Measurements from ENCODE around the gene CUTC. TPM values are rescaled to one million over a fixed set of nuclear protein-coding genes. Genes with fewer than 3 reads are reported as not detected.

CUTC gene
- total RNA-seq, 1 donor from 2014 or later = 10.3 TPM

GRCh38 chr10:99756159-99756558 is 24.1 kb downstream of the CUTC start:
- H3K4me1 Mint-ChIP-seq (ENCODE audit: low read depth, unreplicated experiment) = no peaks in the 10 kb centered on the region
- no peaks in the 10 kb centered on the region for H3K27me3 ChIP-seq (ENCODE audit: insufficient read depth, low read length)
- H4K20me1 ChIP-seq (ENCODE audit: insufficient read depth, low read length) = no peaks in the 10 kb centered on the region
- no peak overlapping the region for H3K27ac Mint-ChIP-seq (ENCODE audit: unreplicated experiment)
- H2AFZ ChIP-seq (ENCODE audit: low read depth, low read length) = no peak overlapping the region
- no peaks in the 10 kb centered on the region for H3K27me3 Mint-ChIP-seq (ENCODE audit: low read depth, unreplicated experiment)
- DNase-seq (ENCODE audit: low read depth) = no peak
- no peak overlapping the region for H3K4me2 ChIP-seq (ENCODE audit: low read length)
- H3K27ac ChIP-seq (ENCODE audit: low read depth, low read length) = no peak overlapping the region
- H3K4me3 ChIP-seq (ENCODE audit: insufficient read depth, low read depth, low read length) = no peak overlapping the region
- no peaks in the 10 kb centered on the region for H3K9me3 ChIP-seq (ENCODE audit: insufficient read depth, low read depth, low read length)
- no peak overlapping the region for H3K9ac ChIP-seq (ENCODE audit: low read length)
- peaks cover 25% of the 10 kb centered on the region for H3K36me3 ChIP-seq (ENCODE audit: insufficient read depth, low read length)
- peaks cover 11% of the 10 kb centered on the region for H3K36me3 Mint-ChIP-seq (ENCODE audit: low read depth, unreplicated experiment)
- TF ChIP-seq, protein P1, sequence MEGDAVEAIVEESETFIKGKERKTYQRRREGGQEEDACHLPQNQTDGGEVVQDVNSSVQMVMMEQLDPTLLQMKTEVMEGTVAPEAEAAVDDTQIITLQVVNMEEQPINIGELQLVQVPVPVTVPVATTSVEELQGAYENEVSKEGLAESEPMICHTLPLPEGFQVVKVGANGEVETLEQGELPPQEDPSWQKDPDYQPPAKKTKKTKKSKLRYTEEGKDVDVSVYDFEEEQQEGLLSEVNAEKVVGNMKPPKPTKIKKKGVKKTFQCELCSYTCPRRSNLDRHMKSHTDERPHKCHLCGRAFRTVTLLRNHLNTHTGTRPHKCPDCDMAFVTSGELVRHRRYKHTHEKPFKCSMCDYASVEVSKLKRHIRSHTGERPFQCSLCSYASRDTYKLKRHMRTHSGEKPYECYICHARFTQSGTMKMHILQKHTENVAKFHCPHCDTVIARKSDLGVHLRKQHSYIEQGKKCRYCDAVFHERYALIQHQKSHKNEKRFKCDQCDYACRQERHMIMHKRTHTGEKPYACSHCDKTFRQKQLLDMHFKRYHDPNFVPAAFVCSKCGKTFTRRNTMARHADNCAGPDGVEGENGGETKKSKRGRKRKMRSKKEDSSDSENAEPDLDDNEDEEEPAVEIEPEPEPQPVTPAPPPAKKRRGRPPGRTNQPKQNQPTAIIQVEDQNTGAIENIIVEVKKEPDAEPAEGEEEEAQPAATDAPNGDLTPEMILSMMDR (IDR thresholded peaks at IDR 0.05; ENCODE audit: insufficient read depth, low read depth, low read length) = no peak
- TF ChIP-seq EZH2 (IDR thresholded peaks at IDR 0.05; ENCODE audit: insufficient read depth, low read length) = no peak
- no peaks in the 10 kb centered on the region for H3K79me2 ChIP-seq (ENCODE audit: insufficient read depth, low read length)
- no peaks in the 10 kb centered on the region for H3K4me1 ChIP-seq (ENCODE audit: insufficient read depth, low read length)
- no peak for FAIRE-seq
- no peaks in the 10 kb centered on the region for H3K9me3 Mint-ChIP-seq (ENCODE audit: unreplicated experiment)
- no peak overlapping the region for H3K4me3 Mint-ChIP-seq (ENCODE audit: unreplicated experiment)

DNA sequence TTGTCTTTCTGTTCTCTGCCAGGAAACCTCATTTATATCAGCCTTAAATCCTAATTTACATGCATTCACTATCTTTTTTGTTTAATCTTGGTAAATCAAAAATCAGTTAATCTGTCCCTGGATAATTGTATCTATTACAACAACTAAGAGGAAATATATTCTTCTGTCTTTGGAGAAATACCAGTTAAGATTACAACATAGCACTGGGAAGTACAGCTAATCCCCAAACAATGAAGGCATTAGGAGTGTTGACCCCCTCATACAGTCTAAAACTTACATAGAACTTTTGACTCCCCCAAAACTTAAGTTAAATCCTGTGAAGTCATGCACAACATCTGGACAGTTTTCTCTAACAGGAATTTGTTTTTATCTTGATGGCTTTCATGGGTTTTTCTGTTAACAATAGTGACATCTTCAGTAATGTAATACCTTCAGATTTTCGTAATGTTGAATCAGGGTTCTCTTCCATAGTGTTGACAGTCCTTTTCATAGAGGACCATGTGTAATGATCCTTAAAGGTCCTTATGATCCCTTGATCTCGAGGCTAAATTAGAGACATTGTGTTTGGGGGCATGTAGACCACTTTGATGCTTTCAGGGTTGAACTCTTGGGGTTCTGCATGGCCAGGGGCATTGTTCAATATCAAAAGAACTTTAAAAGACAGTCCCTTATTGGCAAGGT is 26.3 kb downstream of the CUTC start:
- H3K27me3 ChIP-seq (ENCODE audit: insufficient read depth, low read length) = no peaks in the 10 kb centered on the region
- no peaks in the 10 kb centered on the region for H4K20me1 ChIP-seq (ENCODE audit: insufficient read depth, low read length)
- H3K9ac ChIP-seq (ENCODE audit: low read length) = no peak overlapping the region
- no peak overlapping the region for H3K27ac ChIP-seq (ENCODE audit: low read depth, low read length)
- H3K4me3 Mint-ChIP-seq (ENCODE audit: unreplicated experiment) = no peak overlapping the region
- no peaks in the 10 kb centered on the region for H3K4me1 Mint-ChIP-seq (ENCODE audit: low read depth, unreplicated experiment)
- DNase-seq (ENCODE audit: low read depth) (no peak), FAIRE-seq (no peak)
- H3K36me3 ChIP-seq (ENCODE audit: insufficient read depth, low read length) = peaks cover 25% of the 10 kb centered on the region
- H3K9me3 ChIP-seq (ENCODE audit: insufficient read depth, low read depth, low read length) = no peaks in the 10 kb centered on the region
- no peaks in the 10 kb centered on the region for H3K9me3 Mint-ChIP-seq (ENCODE audit: unreplicated experiment)
- H3K4me1 ChIP-seq (ENCODE audit: insufficient read depth, low read length) = no peaks in the 10 kb centered on the region
- no peaks in the 10 kb centered on the region for H3K79me2 ChIP-seq (ENCODE audit: insufficient read depth, low read length)
- no peak overlapping the region for H3K27ac Mint-ChIP-seq (ENCODE audit: unreplicated experiment)
- H3K36me3 Mint-ChIP-seq (ENCODE audit: low read depth, unreplicated experiment) = peaks cover 11% of the 10 kb centered on the region
- TF ChIP-seq EZH2 (IDR thresholded peaks at IDR 0.05; ENCODE audit: insufficient read depth, low read length) = no peak
- TF ChIP-seq, protein P1 (IDR thresholded peaks at IDR 0.05; ENCODE audit: insufficient read depth, low read depth, low read length) = no peak
- H2AFZ ChIP-seq (ENCODE audit: low read depth, low read length) = no peak overlapping the region
- no peak overlapping the region for H3K4me2 ChIP-seq (ENCODE audit: low read length)
- H3K27me3 Mint-ChIP-seq (ENCODE audit: low read depth, unreplicated experiment) = no peaks in the 10 kb centered on the region
- no peak overlapping the region for H3K4me3 ChIP-seq (ENCODE audit: insufficient read depth, low read depth, low read length)

DNA sequence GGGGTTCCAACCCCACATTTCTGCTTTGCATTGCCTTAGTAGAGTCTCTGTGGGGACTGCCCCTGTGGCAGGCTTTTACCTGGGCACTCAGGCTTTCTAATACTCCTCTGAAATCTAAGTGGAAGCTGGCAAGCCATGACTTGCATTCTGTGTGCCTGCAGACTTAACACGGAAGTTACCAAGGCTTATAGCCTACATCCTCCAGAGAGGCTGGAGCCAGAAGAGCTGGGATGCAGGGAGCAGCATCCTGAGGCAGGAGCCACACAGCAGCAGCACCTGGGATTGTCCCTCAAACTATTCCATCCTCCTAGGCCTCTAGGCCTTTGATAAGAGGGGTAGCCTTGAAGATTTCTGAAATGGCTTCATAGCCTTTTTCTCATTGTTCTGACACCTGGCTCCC is 28.3 kb downstream of the CUTC start:
- Histone ChIP-seq H3K27ac (ENCODE audit: low read depth, low read length) (no peak overlapping the region), H3K4me3 (ENCODE audit: insufficient read depth, low read depth, low read length) (no peak overlapping the region), H3K36me3 (ENCODE audit: insufficient read depth, low read length) (peaks cover 21% of the 10 kb centered on the region), H4K20me1 (ENCODE audit: insufficient read depth, low read length) (no peaks in the 10 kb centered on the region), H3K4me2 (ENCODE audit: low read length) (no peak overlapping the region), H3K9me3 (ENCODE audit: insufficient read depth, low read depth, low read length) (no peaks in the 10 kb centered on the region), H2AFZ (ENCODE audit: low read depth, low read length) (no peak overlapping the region), H3K27me3 (ENCODE audit: insufficient read depth, low read length) (no peaks in the 10 kb centered on the region), H3K9ac (ENCODE audit: low read length) (no peak overlapping the region), H3K4me1 (ENCODE audit: insufficient read depth, low read length) (no peaks in the 10 kb centered on the region), H3K79me2 (ENCODE audit: insufficient read depth, low read length) (no peaks in the 10 kb centered on the region)
- H3K27me3 Mint-ChIP-seq (ENCODE audit: low read depth, unreplicated experiment) = no peaks in the 10 kb centered on the region
- H3K4me1 Mint-ChIP-seq (ENCODE audit: low read depth, unreplicated experiment) = no peaks in the 10 kb centered on the region
- TF ChIP-seq EZH2 (IDR thresholded peaks at IDR 0.05; ENCODE audit: insufficient read depth, low read length) = no peak
- TF ChIP-seq, protein P1 (IDR thresholded peaks at IDR 0.05; ENCODE audit: insufficient read depth, low read depth, low read length) = no peak
- no peaks in the 10 kb centered on the region for H3K9me3 Mint-ChIP-seq (ENCODE audit: unreplicated experiment)
- DNase-seq (ENCODE audit: low read depth) (no peak), FAIRE-seq (no peak)
- H3K27ac Mint-ChIP-seq (ENCODE audit: unreplicated experiment) = no peak overlapping the region
- peaks cover 11% of the 10 kb centered on the region for H3K36me3 Mint-ChIP-seq (ENCODE audit: low read depth, unreplicated experiment)
- H3K4me3 Mint-ChIP-seq (ENCODE audit: unreplicated experiment) = no peak overlapping the region

Measured in astrocyte (in vitro differentiated cells and primary cell).